Measurements from ENCODE around the gene ZC3H8. TPM values are rescaled to one million over a fixed set of nuclear protein-coding genes. Genes with fewer than 3 reads are reported as not detected.
"Not testable (repeated sequence)": the region's sequence is repeated elsewhere in the genome, so short reads cannot be mapped to it uniquely, and the experiment has no call there.

ZC3H8 gene
- total RNA-seq, 2 donors from 2014 or later, result 21.2 to 29.5 TPM

- Mint-ChIP-seq H3K27me3 (no peaks in the 10 kb centered on the region), H3K27ac (no peak overlapping the region), H3K4me1 (no peaks in the 10 kb centered on the region), H3K4me3 (no peak overlapping the region), H3K36me3 (ENCODE audit: low read depth) (peaks cover 87% of the 10 kb centered on the region), H3K9me3 (no peaks in the 10 kb centered on the region)
- ATAC-seq (replicated peaks), result no peak
These were observed 11.6 kb downstream of the ZC3H8 start for GRCh38 chr2:112243233-112243632.

- ATAC-seq (replicated peaks), result no peak
- Mint-ChIP-seq H3K4me1 (no peaks in the 10 kb centered on the region), H3K36me3 (ENCODE audit: low read depth) (peaks cover 87% of the 10 kb centered on the region), H3K27ac (no peak overlapping the region), H3K4me3 (no peak overlapping the region), H3K9me3 (no peaks in the 10 kb centered on the region), H3K27me3 (no peaks in the 10 kb centered on the region)
These were observed 12.5 kb downstream of the ZC3H8 start for GRCh38 chr2:112242384-112242783.

- Mint-ChIP-seq H3K27ac (no peak overlapping the region), H3K4me3 (no peak overlapping the region), H3K27me3 (no peaks in the 10 kb centered on the region), H3K36me3 (ENCODE audit: low read depth) (peaks cover 86% of the 10 kb centered on the region), H3K4me1 (no peaks in the 10 kb centered on the region), H3K9me3 (no peaks in the 10 kb centered on the region)
- ATAC-seq (replicated peaks), result no peak
These were observed 15.0 kb downstream of the ZC3H8 start for GRCh38 chr2:112239862-112240261.

- H3K9me3 Mint-ChIP-seq, result no peaks in the 10 kb centered on the region
- no peak overlapping the region for H3K27ac Mint-ChIP-seq
- ATAC-seq (replicated peaks), result no peak
- H3K36me3 Mint-ChIP-seq (ENCODE audit: low read depth), result peaks cover 95% of the 10 kb centered on the region
- no peaks in the 10 kb centered on the region for H3K27me3 Mint-ChIP-seq
- no peak overlapping the region for H3K4me3 Mint-ChIP-seq
- H3K4me1 Mint-ChIP-seq, result peaks cover 3% of the 10 kb centered on the region
These were observed 24.5 kb downstream of the ZC3H8 start for GRCh38 chr2:112230371-112230770.

- H3K36me3 Mint-ChIP-seq (ENCODE audit: low read depth), result peaks cover 96% of the 10 kb centered on the region
- H3K27me3 Mint-ChIP-seq, result no peaks in the 10 kb centered on the region
- no peak overlapping the region for H3K4me3 Mint-ChIP-seq
- H3K9me3 Mint-ChIP-seq, result no peaks in the 10 kb centered on the region
- H3K27ac Mint-ChIP-seq, result peak overlapping the region; percentile 28
- no peak for ATAC-seq (replicated peaks)
- H3K4me1 Mint-ChIP-seq, result peaks cover 3% of the 10 kb centered on the region
These were observed 25.5 kb downstream of the ZC3H8 start for GRCh38 chr2:112229348-112229747.

- Mint-ChIP-seq H3K4me1 (peaks cover 5% of the 10 kb centered on the region), H3K4me3 (no peak overlapping the region), H3K36me3 (ENCODE audit: low read depth) (peaks cover 45% of the 10 kb centered on the region), H3K27me3 (no peaks in the 10 kb centered on the region), H3K27ac (no peak overlapping the region), H3K9me3 (peaks cover 4% of the 10 kb centered on the region)
- ATAC-seq (replicated peaks), result no peak
These were observed 34.0 kb downstream of the ZC3H8 start for GRCh38 chr2:112220831-112221230.

- no peaks in the 10 kb centered on the region for H3K27me3 Mint-ChIP-seq
- H3K9me3 Mint-ChIP-seq, result peaks cover 4% of the 10 kb centered on the region
- no peak for ATAC-seq (replicated peaks)
- peaks cover 5% of the 10 kb centered on the region for H3K4me1 Mint-ChIP-seq
- no peak overlapping the region for H3K27ac Mint-ChIP-seq
- no peak overlapping the region for H3K4me3 Mint-ChIP-seq
- H3K36me3 Mint-ChIP-seq (ENCODE audit: low read depth), result peaks cover 42% of the 10 kb centered on the region
These were observed 34.7 kb downstream of the ZC3H8 start for GRCh38 chr2:112220186-112220585.

- ATAC-seq (replicated peaks), result no peak
- peaks cover 4% of the 10 kb centered on the region for H3K9me3 Mint-ChIP-seq
- no peak overlapping the region for H3K27ac Mint-ChIP-seq
- no peaks in the 10 kb centered on the region for H3K27me3 Mint-ChIP-seq
- peaks cover 5% of the 10 kb centered on the region for H3K4me1 Mint-ChIP-seq
- H3K4me3 Mint-ChIP-seq, result no peak overlapping the region
- peaks cover 46% of the 10 kb centered on the region for H3K36me3 Mint-ChIP-seq (ENCODE audit: low read depth)
These were observed 37.0 kb downstream of the ZC3H8 start for GRCh38 chr2:112217854-112218253.

- Mint-ChIP-seq H3K27me3 (no peaks in the 10 kb centered on the region), H3K27ac (no peak overlapping the region), H3K36me3 (ENCODE audit: low read depth) (peaks cover 40% of the 10 kb centered on the region), H3K4me3 (no peak overlapping the region), H3K9me3 (no peaks in the 10 kb centered on the region), H3K4me1 (no peaks in the 10 kb centered on the region)
- ATAC-seq (replicated peaks), result no peak
These were observed 38.7 kb downstream of the ZC3H8 start for GRCh38 chr2:112216167-112216566.

GRCh38 chr2:112207905-112208304, 46.9 kb downstream of the ZC3H8 start:
- ATAC-seq (replicated peaks); H3K27ac Mint-ChIP-seq; H3K27me3 Mint-ChIP-seq; H3K4me1 Mint-ChIP-seq; H3K4me3 Mint-ChIP-seq; H3K9me3 Mint-ChIP-seq: not testable (repeated sequence)
- peaks cover 31% of the 10 kb centered on the region for H3K36me3 Mint-ChIP-seq (ENCODE audit: low read depth)

GRCh38 chr2:112204411-112204810, 50.4 kb downstream of the ZC3H8 start:
- Mint-ChIP-seq H3K27ac (no peak overlapping the region), H3K4me1 (peaks cover 3% of the 10 kb centered on the region), H3K4me3 (no peak overlapping the region), H3K36me3 (ENCODE audit: low read depth) (peaks cover 27% of the 10 kb centered on the region), H3K9me3 (peaks cover 5% of the 10 kb centered on the region), H3K27me3 (no peaks in the 10 kb centered on the region)
- no peak for ATAC-seq (replicated peaks)

- no peak for ATAC-seq (replicated peaks)
- H3K27ac Mint-ChIP-seq, result no peak overlapping the region
- H3K4me1 Mint-ChIP-seq, result peaks cover 9% of the 10 kb centered on the region
- H3K27me3 Mint-ChIP-seq, result no peaks in the 10 kb centered on the region
- no peak overlapping the region for H3K4me3 Mint-ChIP-seq
- H3K9me3 Mint-ChIP-seq, result peaks cover 5% of the 10 kb centered on the region
- peaks cover 32% of the 10 kb centered on the region for H3K36me3 Mint-ChIP-seq (ENCODE audit: low read depth)
These were observed 53.0 kb downstream of the ZC3H8 start for GRCh38 chr2:112201696-112202430.

- H3K27me3 Mint-ChIP-seq, result no peaks in the 10 kb centered on the region
- H3K9me3 Mint-ChIP-seq, result peaks cover 2% of the 10 kb centered on the region
- ATAC-seq (replicated peaks), result peak; percentile 73
- H3K4me3 Mint-ChIP-seq, result no peak overlapping the region
- H3K36me3 Mint-ChIP-seq (ENCODE audit: low read depth), result peaks cover 45% of the 10 kb centered on the region
- peak overlapping the region; percentile 4 for H3K27ac Mint-ChIP-seq
- peaks cover 22% of the 10 kb centered on the region for H3K4me1 Mint-ChIP-seq
These were observed 55.7 kb downstream of the ZC3H8 start for GRCh38 chr2:112199188-112199587.

- Mint-ChIP-seq H3K4me3 (no peak overlapping the region), H3K36me3 (ENCODE audit: low read depth) (peaks cover 44% of the 10 kb centered on the region), H3K9me3 (no peaks in the 10 kb centered on the region), H3K27ac (peak overlapping the region; percentile 4), H3K4me1 (peaks cover 27% of the 10 kb centered on the region), H3K27me3 (no peaks in the 10 kb centered on the region)
- no peak for ATAC-seq (replicated peaks)
These were observed 56.1 kb downstream of the ZC3H8 start for GRCh38 chr2:112198780-112199179.

- Mint-ChIP-seq H3K27me3 (no peaks in the 10 kb centered on the region), H3K4me3 (no peak overlapping the region), H3K4me1 (peaks cover 31% of the 10 kb centered on the region), H3K9me3 (no peaks in the 10 kb centered on the region), H3K27ac (no peak overlapping the region), H3K36me3 (ENCODE audit: low read depth) (peaks cover 40% of the 10 kb centered on the region)
- ATAC-seq (replicated peaks), result no peak
These were observed 57.0 kb downstream of the ZC3H8 start for GRCh38 chr2:112197868-112198267.

Data from activated T-helper 17 cell treated with anti-CD3 and anti-CD28 coated beads, Interleukin-2, amount 50 U/mL, for 72 hours (primary cell).